ENCODE measurements around the gene TCHH. TPM values are rescaled to one million over a fixed set of nuclear protein-coding genes. Genes with fewer than 3 reads are reported as not detected.
"Not testable (repeated sequence)": the region's sequence is repeated elsewhere in the genome, so short reads cannot be mapped to it uniquely, and the experiment has no call there.

Gene TCHH
- total and polyA plus RNA-seq, 2 donors (not counting 3 experiments of a cell fraction or from before 2014, with no cell fraction given) = not detected

- no peaks in the 10 kb centered on the region for H3K79me2 ChIP-seq (ENCODE audit: control insufficient read depth, insufficient read depth, low read length)
- dilution Hi-C loops (cut with MboI; ENCODE audit: extremely low pct_ligation_motif_present, low sequenced_read_pairs) (no loop called here), intact Hi-C loops (cut with micrococcal nuclease) (no loop called here)
- no peak overlapping the region for H3K27ac ChIP-seq (ENCODE audit: insufficient read depth, low read depth, low read length)
- H3K9me1 ChIP-seq (replicated peaks; ENCODE audit: control insufficient read depth, extremely low read depth, insufficient read depth, low read length) = no peaks in the 10 kb centered on the region
- FAIRE-seq = no peak
- TF ChIP-seq CTCF (IDR thresholded peaks at IDR 0.05; ENCODE audit: extremely low read depth in 1 of 2, insufficient read depth in 1 of 2, low read depth in 1 of 2, low read length in 2 of 2) (no peak), POLR2AphosphoS5 (IDR thresholded peaks at IDR 0.05; ENCODE audit: insufficient read depth, low read depth, low read length) (no peak), EZH2 (IDR thresholded peaks at IDR 0.05; ENCODE audit: borderline replicate concordance, low read depth, low read length, severe bottlenecking) (no peak), POLR2A (IDR thresholded peaks at IDR 0.05; ENCODE audit: low read depth, low read length) (no peak), GATA2 (IDR thresholded peaks at IDR 0.05; ENCODE audit: insufficient read depth, insufficient read length, low read depth, low read length) (no peak), FOS (IDR thresholded peaks at IDR 0.05; ENCODE audit: borderline replicate concordance, insufficient read depth, low read length) (no peak)
- no peak overlapping the region for H3K4me2 ChIP-seq (ENCODE audit: insufficient read depth, low read length)
- ChIA-PET POLR2A (no interaction called here), CTCF (no interaction called here)
- H2AFZ ChIP-seq (ENCODE audit: low read depth, low read length) = no peak overlapping the region
- no peaks in the 10 kb centered on the region for H3K27me3 ChIP-seq (ENCODE audit: control insufficient read depth in 2 of 2, insufficient read depth in 2 of 2, low read length in 2 of 2)
- BruUV-seq (replicated peaks) = no TSS peak
- H3K36me3 ChIP-seq (ENCODE audit: control insufficient read depth in 2 of 2, extremely low read depth in 1 of 2, insufficient read depth in 2 of 2, low read length in 2 of 2) = no peaks in the 10 kb centered on the region
- no peaks in the 10 kb centered on the region for H3K4me1 ChIP-seq (ENCODE audit: control insufficient read depth, extremely low read depth, insufficient read depth, low read length)
- H3K9ac ChIP-seq (replicated peaks; ENCODE audit: extremely low read depth, insufficient read depth, low read length) = no peak overlapping the region
- H3K9me3 ChIP-seq (replicated peaks; ENCODE audit: control insufficient read depth, insufficient read depth, low read length) = no peaks in the 10 kb centered on the region
- no peak overlapping the region for H3K4me3 ChIP-seq (replicated peaks in 1 of 3; ENCODE audit: insufficient read depth in 1 of 3, low read depth in 1 of 3, low read length in 3 of 3)
- H4K20me1 ChIP-seq (replicated peaks; ENCODE audit: control insufficient read depth, extremely low read depth, insufficient read depth, low read length) = no peaks in the 10 kb centered on the region
- DNase-seq (ENCODE audit: low read depth, low spot score) = no peak
Measured at GRCh38 chr1:152148051-152148450, 32.8 kb upstream of the TCHH start.

- H3K9me1 ChIP-seq (replicated peaks; ENCODE audit: control insufficient read depth, extremely low read depth, insufficient read depth, low read length) = no peaks in the 10 kb centered on the region
- H3K9me3 ChIP-seq (replicated peaks; ENCODE audit: control insufficient read depth, insufficient read depth, low read length) = no peaks in the 10 kb centered on the region
- CTCF ChIA-PET = interaction anchor here (1.1 kb wide), 1 partner anchor 313 kb away, joined by 3 read pairs; no protein-coding TSS in a partner anchor
- H3K4me2 ChIP-seq (ENCODE audit: insufficient read depth, low read length) = no peak overlapping the region
- H3K4me1 ChIP-seq (ENCODE audit: control insufficient read depth, extremely low read depth, insufficient read depth, low read length) = no peaks in the 10 kb centered on the region
- H3K27me3 ChIP-seq (ENCODE audit: control insufficient read depth in 2 of 2, insufficient read depth in 2 of 2, low read length in 2 of 2) = no peaks in the 10 kb centered on the region
- DNase-seq (ENCODE audit: low read depth, low spot score) (no peak), FAIRE-seq (no peak)
- H3K9ac ChIP-seq (replicated peaks; ENCODE audit: extremely low read depth, insufficient read depth, low read length) = no peak overlapping the region
- H2AFZ ChIP-seq (ENCODE audit: low read depth, low read length) = no peak overlapping the region
- no peak overlapping the region for H3K27ac ChIP-seq (ENCODE audit: insufficient read depth, low read depth, low read length)
- intact Hi-C loops (cut with micrococcal nuclease) (no loop called here), dilution Hi-C loops (cut with MboI; ENCODE audit: extremely low pct_ligation_motif_present, low sequenced_read_pairs) (no loop called here)
- POLR2A ChIA-PET = no interaction called here
- no peaks in the 10 kb centered on the region for H3K79me2 ChIP-seq (ENCODE audit: control insufficient read depth, insufficient read depth, low read length)
- no peaks in the 10 kb centered on the region for H3K36me3 ChIP-seq (ENCODE audit: control insufficient read depth in 2 of 2, extremely low read depth in 1 of 2, insufficient read depth in 2 of 2, low read length in 2 of 2)
- H4K20me1 ChIP-seq (replicated peaks; ENCODE audit: control insufficient read depth, extremely low read depth, insufficient read depth, low read length) = no peaks in the 10 kb centered on the region
- BruUV-seq (replicated peaks) = no TSS peak
- no peak for TF ChIP-seq CTCF (IDR thresholded peaks at IDR 0.05; ENCODE audit: extremely low read depth in 1 of 2, insufficient read depth in 1 of 2, low read depth in 1 of 2, low read length in 2 of 2)
- no peak overlapping the region for H3K4me3 ChIP-seq (replicated peaks in 1 of 3; ENCODE audit: insufficient read depth in 1 of 3, low read depth in 1 of 3, low read length in 3 of 3)
Measured at GRCh38 chr1:152145769-152146168, 30.5 kb upstream of the TCHH start.

- H3K4me1 ChIP-seq (ENCODE audit: control insufficient read depth, extremely low read depth, insufficient read depth, low read length); H3K4me2 ChIP-seq (ENCODE audit: insufficient read depth, low read length); H3K9me1 ChIP-seq (replicated peaks; ENCODE audit: control insufficient read depth, extremely low read depth, insufficient read depth, low read length); H3K4me3 ChIP-seq (replicated peaks in 1 of 3; ENCODE audit: insufficient read depth in 1 of 3, low read depth in 1 of 3, low read length in 3 of 3); H4K20me1 ChIP-seq (replicated peaks; ENCODE audit: control insufficient read depth, extremely low read depth, insufficient read depth, low read length); FAIRE-seq; dilution Hi-C loops (cut with MboI; ENCODE audit: extremely low pct_ligation_motif_present, low sequenced_read_pairs); H3K36me3 ChIP-seq (ENCODE audit: control insufficient read depth in 2 of 2, extremely low read depth in 1 of 2, insufficient read depth in 2 of 2, low read length in 2 of 2); POLR2A ChIA-PET; DNase-seq (ENCODE audit: low read depth, low spot score); H3K27ac ChIP-seq (ENCODE audit: insufficient read depth, low read depth, low read length); H3K9me3 ChIP-seq (replicated peaks; ENCODE audit: control insufficient read depth, insufficient read depth, low read length); H3K9ac ChIP-seq (replicated peaks; ENCODE audit: extremely low read depth, insufficient read depth, low read length); BruUV-seq (replicated peaks); CTCF ChIA-PET; H2AFZ ChIP-seq (ENCODE audit: low read depth, low read length); intact Hi-C loops (cut with micrococcal nuclease); H3K79me2 ChIP-seq (ENCODE audit: control insufficient read depth, insufficient read depth, low read length); H3K27me3 ChIP-seq (ENCODE audit: control insufficient read depth in 2 of 2, insufficient read depth in 2 of 2, low read length in 2 of 2): not testable (repeated sequence)
Measured at GRCh38 chr1:152144674-152145183, 29.5 kb upstream of the TCHH start.
